ENCODE data around the gene TWIST2.

The TWIST2 gene

DNA sequence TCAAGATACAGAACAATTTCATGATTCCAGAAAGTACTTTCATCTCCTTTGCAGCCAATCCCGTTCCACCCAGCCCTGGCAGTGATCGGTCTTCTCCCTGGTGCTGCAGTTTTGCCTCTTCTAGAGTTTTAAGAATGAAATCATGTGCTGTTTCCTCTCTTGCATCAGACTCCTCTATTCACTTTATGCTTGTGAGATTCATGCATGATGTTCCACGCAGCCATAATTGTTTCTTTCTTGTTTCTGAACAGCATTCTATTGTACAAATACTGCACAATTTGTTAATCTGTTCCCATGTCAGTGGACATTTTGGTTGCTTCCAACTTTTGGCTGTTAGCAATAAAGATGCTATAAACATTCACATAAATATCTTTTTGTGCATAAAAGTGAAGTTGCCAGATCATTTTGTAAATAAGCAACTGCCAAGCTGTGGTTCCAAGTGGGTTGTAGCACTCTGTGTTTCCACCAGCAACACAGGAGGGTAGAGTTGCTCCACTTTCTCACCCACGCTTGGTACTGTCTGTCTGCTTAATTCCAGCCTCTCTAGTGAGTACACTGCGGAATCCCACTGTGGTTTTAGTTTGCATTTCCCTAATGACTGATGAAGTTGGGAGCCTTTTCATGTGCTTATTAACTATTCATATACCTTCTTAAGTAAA, 104.5 kb downstream of the TWIST2 start:
- no peak for TF ChIP-seq CTCF (IDR thresholded peaks at IDR 0.05; ENCODE audit: insufficient read depth, low read depth, low read length, missing control alignments)
- no peak for DNase-seq (ENCODE audit: low read depth)
- no peak overlapping the region for H3K4me3 ChIP-seq (ENCODE audit: low read depth, low read length)

DNA sequence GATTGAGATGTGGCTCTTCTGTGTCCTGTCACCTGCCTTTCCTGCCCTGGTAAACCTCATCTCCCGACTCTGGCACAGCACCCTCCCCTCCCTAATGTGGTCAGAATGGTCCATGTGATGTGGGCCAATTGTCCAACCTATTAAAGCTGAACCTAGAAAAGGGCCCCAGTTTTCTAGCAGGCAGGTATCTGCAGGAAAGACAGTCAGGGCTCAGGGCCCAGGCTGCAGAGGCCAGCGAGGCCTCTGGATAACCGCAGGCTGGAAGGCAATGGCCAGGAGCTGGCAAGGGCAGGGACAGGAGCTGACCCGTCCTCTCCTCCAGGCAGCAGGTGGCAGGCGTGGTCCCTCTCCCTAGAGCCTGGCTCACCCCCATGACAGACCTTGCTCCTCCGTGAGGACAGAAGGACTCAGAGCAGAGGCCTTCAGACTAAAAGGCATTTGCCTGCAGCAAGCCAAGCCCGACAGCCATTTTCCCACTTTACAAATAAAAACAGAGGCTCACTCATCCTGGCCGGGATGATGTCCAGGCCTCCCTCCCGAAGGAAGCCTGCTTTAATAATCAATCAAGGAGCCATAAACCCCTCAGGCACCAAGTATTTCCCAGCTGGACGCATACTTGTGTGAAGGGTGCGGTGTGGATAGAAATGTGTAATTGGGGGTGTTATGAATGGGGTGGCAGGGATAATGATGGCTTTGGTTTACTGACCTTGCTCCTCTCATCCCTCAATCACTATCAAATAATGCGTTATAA, 107.1 kb downstream of the TWIST2 start:
- H3K4me3 ChIP-seq (ENCODE audit: low read depth, low read length) = no peak overlapping the region
- no peak for TF ChIP-seq CTCF (IDR thresholded peaks at IDR 0.05; ENCODE audit: insufficient read depth, low read depth, low read length, missing control alignments)
- DNase-seq (ENCODE audit: low read depth) = no peak

GRCh38 chr2:238955648-238956531, 108.0 kb downstream of the TWIST2 start:
- TF ChIP-seq CTCF (IDR thresholded peaks at IDR 0.05; ENCODE audit: insufficient read depth, low read depth, low read length, missing control alignments) = no peak
- no peak overlapping the region for H3K4me3 ChIP-seq (ENCODE audit: low read depth, low read length)
- no peak for DNase-seq (ENCODE audit: low read depth)

DNA sequence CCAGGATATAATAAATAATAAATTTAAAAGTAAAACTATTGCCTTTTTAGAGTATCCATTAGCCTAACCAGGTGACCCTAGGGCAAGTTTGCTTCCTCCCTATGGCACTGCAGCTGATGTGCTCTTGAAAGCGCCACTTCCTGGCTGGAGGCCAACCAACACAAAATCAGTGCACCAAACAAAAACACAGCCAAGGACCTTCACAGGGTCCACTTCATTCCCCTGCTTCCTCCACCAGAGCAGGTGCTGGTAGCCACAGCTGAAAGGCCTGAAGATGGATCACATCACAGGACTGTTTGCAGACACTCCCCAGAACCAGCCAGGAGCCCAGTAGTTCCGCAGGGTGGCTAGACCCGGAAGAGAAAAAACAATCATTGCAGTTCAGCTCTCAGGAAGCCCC, 108.8 kb downstream of the TWIST2 start:
- no peak overlapping the region for H3K4me3 ChIP-seq (ENCODE audit: low read depth, low read length)
- DNase-seq (ENCODE audit: low read depth) = no peak
- no peak for TF ChIP-seq CTCF (IDR thresholded peaks at IDR 0.05; ENCODE audit: insufficient read depth, low read depth, low read length, missing control alignments)

All from GM12865 (cell line).